HFF-Myc (cell line): ENCODE results near the gene SLC40A1.

ENCODE experiments used
- DNase-seq: peaks from one replicate; pipeline ENCODE4 v3.0.0-alpha.2; 2011; ENCODE audit warnings: low read depth; ENCODE audit errors: extremely low read depth
- H3K4me3 ChIP-seq: replicated peaks from 2 replicates; pipeline ENCODE4 v1.5.1; 2011; ENCODE audit warnings: low read depth, mild to moderate bottlenecking, control low read depth, low read length
- CTCF ChIP-seq: IDR thresholded peaks from 2 replicates; pipeline ENCODE4 v1.5.1; 2012; ENCODE audit warnings: mild to moderate bottlenecking, low read depth, low read length, control low read depth; ENCODE audit errors: missing control alignments

SLC40A1 gene

GRCh38 chr2:189601043-189601442 is 20.5 kb upstream of the SLC40A1 start:
- H3K4me3 ChIP-seq: no peak overlapping the region
- DNase-seq: peak; percentile 11
- TF ChIP-seq CTCF: no peak

- H3K4me3 ChIP-seq: no peak overlapping the region
- DNase-seq: no peak
- TF ChIP-seq CTCF: no peak
These were observed 18.7 kb upstream of the SLC40A1 start for GRCh38 chr2:189599245-189599644.

- H3K4me3 ChIP-seq: no peak overlapping the region
- DNase-seq: no peak
- no peak for TF ChIP-seq CTCF
These were observed 14.8 kb upstream of the SLC40A1 start for GRCh38 chr2:189595417-189595816.

GRCh38 chr2:189594305-189594704 is 13.7 kb upstream of the SLC40A1 start:
- no peak overlapping the region for H3K4me3 ChIP-seq
- DNase-seq: no peak
- no peak for TF ChIP-seq CTCF

GRCh38 chr2:189593115-189593514 is 12.5 kb upstream of the SLC40A1 start:
- DNase-seq: no peak
- TF ChIP-seq CTCF: no peak
- H3K4me3 ChIP-seq: no peak overlapping the region

- no peak overlapping the region for H3K4me3 ChIP-seq
- no peak for DNase-seq
- TF ChIP-seq CTCF: no peak
These were observed 11.9 kb upstream of the SLC40A1 start for GRCh38 chr2:189592353-189592984.

GRCh38 chr2:189587780-189588179 is 7.2 kb upstream of the SLC40A1 start:
- no peak overlapping the region for H3K4me3 ChIP-seq

More at GRCh38 chr2:189587780-189588179, 7.2 kb upstream of the SLC40A1 start:
- DNase-seq: no peak
- TF ChIP-seq CTCF: no peak
